Ishikawa (cell line): ENCODE results near the gene KIF26B.

Experiments used
- CEBPB ChIP-seq: IDR thresholded peaks from 2 replicates; pipeline ENCODE4 v1.6.1; 2012
- EP300 ChIP-seq: IDR thresholded peaks from 2 replicates; pipeline ENCODE4 v1.6.1; 2012; ENCODE audit warnings: borderline replicate concordance
- RAD21 ChIP-seq: IDR thresholded peaks from 2 replicates; pipeline ENCODE4 v1.6.1; 2012; ENCODE audit warnings: low read depth
- TAF1 ChIP-seq: IDR thresholded peaks from 2 replicates; pipeline ENCODE4 v1.6.1; 2012; ENCODE audit warnings: low read depth, mild to moderate bottlenecking
- TCF12 ChIP-seq: IDR thresholded peaks from 2 replicates; pipeline ENCODE4 v1.6.1; 2012; ENCODE audit warnings: low read depth
- YY1 ChIP-seq: IDR thresholded peaks from 2 replicates; pipeline ENCODE4 v1.6.1; 2012; ENCODE audit warnings: low read depth
- TF ChIP-seq, protein P1 (sequence below): IDR thresholded peaks from 2 replicates; pipeline ENCODE4 v1.6.1; 2012; ENCODE audit warnings: low read depth, mild to moderate bottlenecking
- TF ChIP-seq, protein P2 (sequence below): IDR thresholded peaks from 2 replicates; pipeline ENCODE4 v1.6.1; 2012
- TF ChIP-seq, protein P3 (sequence below): IDR thresholded peaks from 2 replicates; pipeline ENCODE4 v1.6.1; 2012

DNA sequence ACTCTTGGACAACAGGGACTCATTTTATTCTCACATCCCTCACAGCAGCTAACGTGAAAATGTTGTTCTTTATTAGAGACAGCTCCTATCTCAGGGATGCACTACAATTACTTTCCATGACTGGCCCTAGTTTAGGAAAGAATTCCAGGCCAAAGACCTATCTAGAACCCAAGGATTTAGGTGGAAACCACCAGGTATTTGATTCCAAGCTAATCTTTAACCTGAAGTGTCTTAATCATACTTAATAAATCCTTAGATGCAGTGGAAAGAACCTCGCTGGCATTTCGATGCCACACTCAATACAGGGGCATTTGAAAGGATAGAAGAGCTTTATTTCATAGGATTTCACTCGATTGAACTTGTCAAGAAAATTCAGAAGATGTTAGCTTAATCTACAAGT is 218.3 kb downstream of the KIF26B start:
- TF ChIP-seq, protein P1, sequence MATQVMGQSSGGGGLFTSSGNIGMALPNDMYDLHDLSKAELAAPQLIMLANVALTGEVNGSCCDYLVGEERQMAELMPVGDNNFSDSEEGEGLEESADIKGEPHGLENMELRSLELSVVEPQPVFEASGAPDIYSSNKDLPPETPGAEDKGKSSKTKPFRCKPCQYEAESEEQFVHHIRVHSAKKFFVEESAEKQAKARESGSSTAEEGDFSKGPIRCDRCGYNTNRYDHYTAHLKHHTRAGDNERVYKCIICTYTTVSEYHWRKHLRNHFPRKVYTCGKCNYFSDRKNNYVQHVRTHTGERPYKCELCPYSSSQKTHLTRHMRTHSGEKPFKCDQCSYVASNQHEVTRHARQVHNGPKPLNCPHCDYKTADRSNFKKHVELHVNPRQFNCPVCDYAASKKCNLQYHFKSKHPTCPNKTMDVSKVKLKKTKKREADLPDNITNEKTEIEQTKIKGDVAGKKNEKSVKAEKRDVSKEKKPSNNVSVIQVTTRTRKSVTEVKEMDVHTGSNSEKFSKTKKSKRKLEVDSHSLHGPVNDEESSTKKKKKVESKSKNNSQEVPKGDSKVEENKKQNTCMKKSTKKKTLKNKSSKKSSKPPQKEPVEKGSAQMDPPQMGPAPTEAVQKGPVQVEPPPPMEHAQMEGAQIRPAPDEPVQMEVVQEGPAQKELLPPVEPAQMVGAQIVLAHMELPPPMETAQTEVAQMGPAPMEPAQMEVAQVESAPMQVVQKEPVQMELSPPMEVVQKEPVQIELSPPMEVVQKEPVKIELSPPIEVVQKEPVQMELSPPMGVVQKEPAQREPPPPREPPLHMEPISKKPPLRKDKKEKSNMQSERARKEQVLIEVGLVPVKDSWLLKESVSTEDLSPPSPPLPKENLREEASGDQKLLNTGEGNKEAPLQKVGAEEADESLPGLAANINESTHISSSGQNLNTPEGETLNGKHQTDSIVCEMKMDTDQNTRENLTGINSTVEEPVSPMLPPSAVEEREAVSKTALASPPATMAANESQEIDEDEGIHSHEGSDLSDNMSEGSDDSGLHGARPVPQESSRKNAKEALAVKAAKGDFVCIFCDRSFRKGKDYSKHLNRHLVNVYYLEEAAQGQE: no peak
- TF ChIP-seq, protein P2, sequence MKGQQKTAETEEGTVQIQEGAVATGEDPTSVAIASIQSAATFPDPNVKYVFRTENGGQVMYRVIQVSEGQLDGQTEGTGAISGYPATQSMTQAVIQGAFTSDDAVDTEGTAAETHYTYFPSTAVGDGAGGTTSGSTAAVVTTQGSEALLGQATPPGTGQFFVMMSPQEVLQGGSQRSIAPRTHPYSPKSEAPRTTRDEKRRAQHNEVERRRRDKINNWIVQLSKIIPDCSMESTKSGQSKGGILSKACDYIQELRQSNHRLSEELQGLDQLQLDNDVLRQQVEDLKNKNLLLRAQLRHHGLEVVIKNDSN: no peak
- TF ChIP-seq TAF1 (no peak), TCF12 (no peak), YY1 (no peak), EP300 (no peak), RAD21 (no peak), CEBPB (no peak)
- TF ChIP-seq, protein P3, sequence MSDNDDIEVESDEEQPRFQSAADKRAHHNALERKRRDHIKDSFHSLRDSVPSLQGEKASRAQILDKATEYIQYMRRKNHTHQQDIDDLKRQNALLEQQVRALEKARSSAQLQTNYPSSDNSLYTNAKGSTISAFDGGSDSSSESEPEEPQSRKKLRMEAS: no peak
